ENCODE measurements around the gene IFI44. TPM values are rescaled to one million over a fixed set of nuclear protein-coding genes. Genes with fewer than 3 reads are reported as not detected.

The IFI44 gene
- 14.0 and 17.4 TPM in 2 replicates for total RNA-seq

GRCh38 chr1:78649628-78650027, at the start of gene IFI44:
Gene IFI44 (plus strand): TSS chr1:78649831. CDS start chr1:78650196, 365 bp downstream.
- peak; percentile 44 to 89 for DNase-seq (ENCODE audit: low read depth in 2 of 2)

GRCh38 chr1:78601068-78601467, 48.6 kb upstream of the IFI44 start:
- DNase-seq (ENCODE audit: low read depth in 2 of 2), result no peak

- no peak for DNase-seq (ENCODE audit: low read depth in 2 of 2)
These were observed 46.4 kb upstream of the IFI44 start for GRCh38 chr1:78603206-78603605.

- no peak for DNase-seq (ENCODE audit: low read depth in 2 of 2)
These were observed 45.0 kb upstream of the IFI44 start for GRCh38 chr1:78604643-78605042.

GRCh38 chr1:78606274-78606673, 43.4 kb upstream of the IFI44 start:
- DNase-seq (ENCODE audit: low read depth in 2 of 2), result no peak

- peak in 1 of 2 donors; percentile 44 for DNase-seq (ENCODE audit: low read depth in 2 of 2)
These were observed 42.2 kb upstream of the IFI44 start for GRCh38 chr1:78607334-78607927.

- DNase-seq (ENCODE audit: low read depth in 2 of 2), result no peak
These were observed 41.7 kb upstream of the IFI44 start for GRCh38 chr1:78607944-78608343.

- DNase-seq (ENCODE audit: low read depth in 2 of 2), result peak; percentile 79
These were observed 32.0 kb upstream of the IFI44 start for GRCh38 chr1:78617615-78618026.

- DNase-seq (ENCODE audit: low read depth in 2 of 2), result no peak
These were observed 30.6 kb upstream of the IFI44 start for GRCh38 chr1:78619032-78619431.

- DNase-seq (ENCODE audit: low read depth in 2 of 2), result peak in 1 of 2 donors; percentile 4
These were observed 30.2 kb upstream of the IFI44 start for GRCh38 chr1:78619446-78619802.

- DNase-seq (ENCODE audit: low read depth in 2 of 2), result peak in 1 of 2 donors; percentile 38
These were observed 29.6 kb upstream of the IFI44 start, which contains the start of gene IFI44L for GRCh38 chr1:78619803-78620579. Gene IFI44L (plus strand): TSS chr1:78620448. CDS start chr1:78627916, 7,468 bp downstream.

GRCh38 chr1:78620666-78621065, 29.0 kb upstream of the IFI44 start:
- no peak for DNase-seq (ENCODE audit: low read depth in 2 of 2)

- no peak for DNase-seq (ENCODE audit: low read depth in 2 of 2)
These were observed 27.1 kb upstream of the IFI44 start for GRCh38 chr1:78622548-78622947.

- DNase-seq (ENCODE audit: low read depth in 2 of 2), result no peak
These were observed 25.6 kb upstream of the IFI44 start for GRCh38 chr1:78624035-78624434.

GRCh38 chr1:78627321-78627720, 22.3 kb upstream of the IFI44 start:
- DNase-seq (ENCODE audit: low read depth in 2 of 2), result no peak

- no peak for DNase-seq (ENCODE audit: low read depth in 2 of 2)
These were observed 19.0 kb upstream of the IFI44 start for GRCh38 chr1:78630600-78630999.

- DNase-seq (ENCODE audit: low read depth in 2 of 2), result no peak
These were observed 16.4 kb upstream of the IFI44 start for GRCh38 chr1:78633209-78633608.

- no peak for DNase-seq (ENCODE audit: low read depth in 2 of 2)
These were observed 9.2 kb upstream of the IFI44 start for GRCh38 chr1:78640462-78640861.

GRCh38 chr1:78641558-78641957, 8.1 kb upstream of the IFI44 start:
- DNase-seq (ENCODE audit: low read depth in 2 of 2), result no peak

- DNase-seq (ENCODE audit: low read depth in 2 of 2), result peak; percentile 18 to 47
These were observed 3.9 kb upstream of the IFI44 start for GRCh38 chr1:78645723-78646122.

GRCh38 chr1:78647238-78647637, 2.4 kb upstream of the IFI44 start:
- DNase-seq (ENCODE audit: low read depth in 2 of 2), result no peak

GRCh38 chr1:78650114-78650660, 556 bp downstream of the IFI44 start:
- peak in 1 of 2 donors; percentile 17 for DNase-seq (ENCODE audit: low read depth in 2 of 2)

GRCh38 chr1:78651241-78651640, 1.6 kb downstream of the IFI44 start:
- peak in 1 of 2 donors; percentile 81 for DNase-seq (ENCODE audit: low read depth in 2 of 2)

Data from dermis microvascular lymphatic vessel endothelial cell (primary cell).